KMS-11 (cell line): ENCODE data around the gene CBFA2T3.

ENCODE experiments used
- H2AFZ ChIP-seq: fragments of 200-600 bp; sonication (generic); 2 replicates; pipeline ENCODE4 v1.6.1; 2016; ENCODE audit warnings: antibody characterized with exemption, mixed run types, low read depth
- H3K27ac ChIP-seq: fragments of 200-600 bp; sonication (generic); 2 replicates; pipeline ENCODE4 v1.6.1; 2016; ENCODE audit warnings: mild to moderate bottlenecking, mixed run types
- H3K27me3 ChIP-seq: fragments of 200-600 bp; sonication (generic); 2 replicates; pipeline ENCODE4 v1.6.1; 2017; ENCODE audit warnings: mild to moderate bottlenecking, low read depth, mixed run types, moderate library complexity; ENCODE audit not compliant: insufficient read depth
- H3K36me3 ChIP-seq: fragments of 200-600 bp; sonication (generic); 2 replicates; pipeline ENCODE4 v1.6.1; 2017; ENCODE audit warnings: mild to moderate bottlenecking, mixed run types; ENCODE audit not compliant: insufficient read depth
- H3K4me1 ChIP-seq: fragments of 200-600 bp; sonication (generic); 2 replicates; pipeline ENCODE4 v1.6.1; 2016; ENCODE audit warnings: mild to moderate bottlenecking, low read depth, mixed run types; ENCODE audit not compliant: poor library complexity, severe bottlenecking
- H3K4me2 ChIP-seq: fragments of 200-600 bp; sonication (generic); 2 replicates; pipeline ENCODE4 v1.7.0; 2016; ENCODE audit warnings: mild to moderate bottlenecking, mixed run types
- H3K4me3 ChIP-seq: fragments of 200-600 bp; sonication (generic); IDR thresholded peaks from 2 replicates; pipeline ENCODE4 v1.6.1; 2017; ENCODE audit warnings: low read depth, low read length, mixed read lengths; ENCODE audit not compliant: insufficient read depth
- H3K79me2 ChIP-seq: fragments of 200-600 bp; sonication (generic); 2 replicates; pipeline ENCODE4 v1.6.1; 2016; ENCODE audit warnings: low read depth, mixed run types; ENCODE audit not compliant: insufficient read depth
- H3K9ac ChIP-seq: fragments of 200-600 bp; sonication (generic); 2 replicates; pipeline ENCODE4 v1.6.1; 2016; ENCODE audit warnings: mild to moderate bottlenecking, mixed run types
- H4K20me1 ChIP-seq: fragments of 200-600 bp; sonication (generic); 2 replicates; pipeline ENCODE4 v1.6.1; 2016; ENCODE audit warnings: mild to moderate bottlenecking, mixed run types; ENCODE audit not compliant: insufficient read depth
- TF ChIP-seq, protein P1 (sequence below): fragments of 200-600 bp; sonication (generic); conservative IDR thresholded peaks from 2 replicates; pipeline ENCODE4 v1.6.1; 2017; ENCODE audit warnings: low read depth, mild to moderate bottlenecking, antibody characterized with exemption, low read length, moderate library complexity, mixed read lengths

Gene CBFA2T3

DNA sequence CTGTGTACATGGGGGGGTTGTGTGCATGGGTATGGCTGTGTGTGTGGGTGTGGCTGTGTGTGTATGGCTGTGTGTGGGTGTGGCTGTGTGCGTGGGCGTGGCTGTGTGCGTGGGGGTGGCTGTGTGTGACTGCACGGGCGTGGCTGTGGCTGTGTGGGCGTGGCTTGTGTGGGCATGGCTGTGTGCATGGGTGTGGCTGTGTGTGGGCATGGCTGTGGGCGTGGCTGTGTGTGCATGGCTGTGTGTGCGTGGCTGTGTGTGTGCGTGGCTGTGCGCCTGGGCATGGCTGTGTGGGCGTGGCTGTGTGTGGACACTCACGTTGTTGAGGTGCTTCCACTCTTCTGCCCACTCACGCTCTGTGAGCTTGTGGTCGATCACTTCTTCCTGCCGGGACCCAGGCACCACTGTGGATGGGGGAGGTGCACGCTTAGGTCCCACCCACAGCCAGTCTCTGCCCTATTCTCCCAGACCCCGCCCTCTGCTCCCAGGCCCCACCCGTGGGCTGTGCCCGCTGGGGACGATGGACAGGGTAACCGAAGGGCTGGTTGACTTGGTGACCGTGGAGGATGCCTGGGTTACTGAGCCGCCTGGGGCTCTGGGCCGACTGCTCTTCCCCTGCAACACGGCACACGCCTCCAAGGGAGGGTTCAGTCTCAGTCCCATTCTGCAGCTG is 94.5 kb downstream of the CBFA2T3 start:
- no peaks in the 10 kb centered on the region for H4K20me1 ChIP-seq
- H3K79me2 ChIP-seq = no peaks in the 10 kb centered on the region
- no peak overlapping the region for H3K4me2 ChIP-seq
- peaks cover under 1% of the 10 kb centered on the region for H3K4me1 ChIP-seq
- peaks cover 47% of the 10 kb centered on the region for H3K27me3 ChIP-seq
- H3K4me3 ChIP-seq = no peak overlapping the region
- TF ChIP-seq, protein P1, sequence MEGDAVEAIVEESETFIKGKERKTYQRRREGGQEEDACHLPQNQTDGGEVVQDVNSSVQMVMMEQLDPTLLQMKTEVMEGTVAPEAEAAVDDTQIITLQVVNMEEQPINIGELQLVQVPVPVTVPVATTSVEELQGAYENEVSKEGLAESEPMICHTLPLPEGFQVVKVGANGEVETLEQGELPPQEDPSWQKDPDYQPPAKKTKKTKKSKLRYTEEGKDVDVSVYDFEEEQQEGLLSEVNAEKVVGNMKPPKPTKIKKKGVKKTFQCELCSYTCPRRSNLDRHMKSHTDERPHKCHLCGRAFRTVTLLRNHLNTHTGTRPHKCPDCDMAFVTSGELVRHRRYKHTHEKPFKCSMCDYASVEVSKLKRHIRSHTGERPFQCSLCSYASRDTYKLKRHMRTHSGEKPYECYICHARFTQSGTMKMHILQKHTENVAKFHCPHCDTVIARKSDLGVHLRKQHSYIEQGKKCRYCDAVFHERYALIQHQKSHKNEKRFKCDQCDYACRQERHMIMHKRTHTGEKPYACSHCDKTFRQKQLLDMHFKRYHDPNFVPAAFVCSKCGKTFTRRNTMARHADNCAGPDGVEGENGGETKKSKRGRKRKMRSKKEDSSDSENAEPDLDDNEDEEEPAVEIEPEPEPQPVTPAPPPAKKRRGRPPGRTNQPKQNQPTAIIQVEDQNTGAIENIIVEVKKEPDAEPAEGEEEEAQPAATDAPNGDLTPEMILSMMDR = no peak
- no peak overlapping the region for H3K27ac ChIP-seq
- H3K9ac ChIP-seq = no peak overlapping the region
- no peak overlapping the region for H2AFZ ChIP-seq
- H3K36me3 ChIP-seq = no peaks in the 10 kb centered on the region

DNA sequence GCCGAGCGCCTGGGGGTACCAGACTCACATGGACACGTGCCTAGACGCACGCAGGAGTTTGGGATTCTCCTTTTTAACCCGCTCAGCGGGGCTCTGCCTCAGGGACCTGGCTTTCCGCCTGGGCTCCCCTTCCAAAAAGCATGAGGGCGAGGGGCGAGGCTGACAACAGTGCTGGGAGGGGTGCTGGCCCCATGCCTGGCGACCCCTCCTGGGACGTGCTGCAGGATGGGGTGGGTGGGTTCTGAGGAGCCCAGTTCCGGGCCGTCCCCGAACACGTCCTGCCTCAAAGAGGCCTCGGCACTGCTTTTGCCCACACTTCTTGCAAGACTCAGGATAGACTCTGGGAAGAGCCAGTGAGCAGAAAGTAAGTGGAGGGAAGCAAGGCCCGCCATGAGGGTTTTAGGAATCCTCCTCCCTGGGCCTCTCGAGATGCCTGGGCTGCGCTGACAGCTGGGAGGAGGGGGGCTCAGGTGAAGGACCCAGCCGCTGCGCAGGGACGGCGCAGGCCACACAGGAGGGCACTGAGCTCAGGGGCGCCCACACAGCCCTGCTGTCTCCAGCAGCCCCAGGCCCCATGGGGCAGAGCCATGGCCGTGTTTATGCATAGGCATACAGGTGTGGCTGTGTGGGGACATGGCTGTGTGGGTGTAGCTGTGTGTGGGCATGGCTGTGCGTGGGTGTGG is 95.2 kb downstream of the CBFA2T3 start:
- no peak overlapping the region for H3K4me3 ChIP-seq
- H3K4me2 ChIP-seq = no peak overlapping the region
- H3K9ac ChIP-seq = no peak overlapping the region
- no peak overlapping the region for H2AFZ ChIP-seq
- no peaks in the 10 kb centered on the region for H3K36me3 ChIP-seq
- peaks cover 4% of the 10 kb centered on the region for H3K4me1 ChIP-seq
- TF ChIP-seq, protein P1 = no peak
- H3K27me3 ChIP-seq = peaks cover 49% of the 10 kb centered on the region
- no peaks in the 10 kb centered on the region for H4K20me1 ChIP-seq
- no peak overlapping the region for H3K27ac ChIP-seq
- H3K79me2 ChIP-seq = no peaks in the 10 kb centered on the region

DNA sequence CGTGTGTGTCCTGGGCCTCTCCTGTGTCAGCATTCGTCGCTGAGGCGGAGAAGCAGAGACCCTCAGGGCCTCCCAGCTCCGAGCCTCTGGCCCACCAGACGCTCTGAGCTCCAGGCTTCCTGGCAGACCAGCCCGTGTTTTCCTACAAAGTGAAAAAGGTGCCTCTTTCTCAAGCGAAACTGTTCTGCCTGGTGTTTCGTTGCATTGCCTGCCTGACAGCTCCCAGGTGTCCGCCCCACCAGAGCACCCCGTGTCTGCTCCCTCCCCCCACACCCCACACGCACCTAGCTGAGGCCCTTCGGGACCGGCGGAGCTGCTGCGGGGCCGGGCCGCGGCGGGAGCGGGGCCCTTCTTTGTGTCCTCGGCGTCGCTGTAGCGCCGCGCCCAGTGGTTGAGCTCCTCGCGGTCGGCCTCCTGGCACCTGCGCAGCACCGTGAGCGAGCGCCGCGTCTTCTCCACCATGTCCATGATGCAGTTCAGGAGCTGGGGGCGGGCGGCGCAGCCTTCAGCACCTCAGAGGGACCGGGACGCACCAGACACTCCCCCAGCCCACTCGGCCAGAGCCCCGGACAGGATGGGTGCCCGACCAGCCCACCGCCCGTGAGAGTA is 95.9 kb downstream of the CBFA2T3 start:
- Histone ChIP-seq H3K79me2 (no peaks in the 10 kb centered on the region), H3K27me3 (peaks cover 51% of the 10 kb centered on the region), H3K36me3 (no peaks in the 10 kb centered on the region), H4K20me1 (no peaks in the 10 kb centered on the region), H3K9ac (no peak overlapping the region), H2AFZ (no peak overlapping the region), H3K4me1 (peaks cover 11% of the 10 kb centered on the region), H3K4me2 (no peak overlapping the region), H3K27ac (no peak overlapping the region), H3K4me3 (no peak overlapping the region)
- TF ChIP-seq, protein P1 = no peak

DNA sequence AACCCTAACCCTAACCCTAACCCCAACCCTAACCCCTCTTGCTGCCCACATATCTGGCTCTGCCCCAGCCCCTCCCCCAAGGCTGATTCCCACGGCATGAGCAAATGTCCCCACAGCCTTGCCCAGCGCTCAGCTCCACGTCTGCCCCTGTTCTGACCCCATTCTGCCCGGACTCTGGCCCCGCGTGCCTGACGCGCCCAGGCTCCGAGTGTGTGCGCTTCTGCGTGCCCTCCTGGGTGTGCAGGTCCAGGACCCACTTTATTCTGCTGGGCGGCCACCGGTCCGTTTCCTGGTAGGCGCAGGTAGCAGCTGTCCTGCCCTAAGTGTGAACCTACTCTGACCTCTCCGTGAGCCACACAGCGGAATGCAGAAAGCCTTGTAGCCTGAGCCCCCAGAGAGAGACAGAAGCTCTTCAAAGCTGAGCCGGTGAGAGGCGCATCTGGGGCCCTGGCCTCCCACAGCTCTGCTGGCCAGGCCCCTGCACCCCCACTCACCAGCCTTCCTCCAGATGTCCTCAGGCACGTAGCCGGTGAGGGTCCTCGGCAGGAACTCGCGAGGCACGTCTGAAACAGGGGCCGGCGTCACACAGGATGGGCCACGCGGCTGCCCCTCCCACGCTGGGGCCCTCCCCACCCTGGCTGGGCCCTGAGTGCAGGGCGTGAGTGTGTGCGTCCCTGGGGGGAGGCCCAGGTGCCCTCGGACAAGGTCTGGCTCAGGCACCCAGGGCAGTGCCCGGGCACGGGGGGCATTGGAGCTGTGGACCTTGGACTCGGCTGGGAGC is 96.6 kb downstream of the CBFA2T3 start:
- TF ChIP-seq, protein P1 = no peak
- no peak overlapping the region for H3K4me2 ChIP-seq

More for the DNA sequence above, 96.6 kb downstream of the CBFA2T3 start:
- H4K20me1 ChIP-seq = no peaks in the 10 kb centered on the region
- peaks cover 52% of the 10 kb centered on the region for H3K27me3 ChIP-seq
- no peaks in the 10 kb centered on the region for H3K36me3 ChIP-seq
- H3K27ac ChIP-seq = no peak overlapping the region
- no peak overlapping the region for H3K9ac ChIP-seq
- H3K4me3 ChIP-seq = no peak overlapping the region
- H2AFZ ChIP-seq = no peak overlapping the region
- no peaks in the 10 kb centered on the region for H3K79me2 ChIP-seq
- H3K4me1 ChIP-seq = peaks cover 15% of the 10 kb centered on the region
